GM20000 (cell line): ENCODE data around the gene MRPL53.
"Not testable (repeated sequence)": the region's sequence is repeated elsewhere in the genome, so short reads cannot be mapped to it uniquely, and the experiment has no call there.

Source experiments
- DNase-seq: peaks from one replicate; pipeline ENCODE4 v3.0.0; 2012; ENCODE audit warnings: low spot score
- CTCF ChIP-seq: IDR thresholded peaks from 2 replicates; pipeline ENCODE4 v1.5.1; 2012; ENCODE audit warnings: mild to moderate bottlenecking, control low read depth; ENCODE audit errors: extremely low read depth, missing control alignments

The MRPL53 gene

GRCh38 chr2:74493546-74493945, 21.1 kb upstream of the MRPL53 start:
- DNase-seq = no peak
- TF ChIP-seq CTCF = no peak

- TF ChIP-seq CTCF = no peak
- no peak for DNase-seq
Observed at GRCh38 chr2:74491648-74492544, 19.4 kb upstream of the MRPL53 start.

GRCh38 chr2:74489906-74490305, 17.4 kb upstream of the MRPL53 start:
- DNase-seq = no peak
- TF ChIP-seq CTCF = no peak

GRCh38 chr2:74488643-74489481, 16.4 kb upstream of the MRPL53 start:
- no peak for TF ChIP-seq CTCF
- no peak for DNase-seq

DNA sequence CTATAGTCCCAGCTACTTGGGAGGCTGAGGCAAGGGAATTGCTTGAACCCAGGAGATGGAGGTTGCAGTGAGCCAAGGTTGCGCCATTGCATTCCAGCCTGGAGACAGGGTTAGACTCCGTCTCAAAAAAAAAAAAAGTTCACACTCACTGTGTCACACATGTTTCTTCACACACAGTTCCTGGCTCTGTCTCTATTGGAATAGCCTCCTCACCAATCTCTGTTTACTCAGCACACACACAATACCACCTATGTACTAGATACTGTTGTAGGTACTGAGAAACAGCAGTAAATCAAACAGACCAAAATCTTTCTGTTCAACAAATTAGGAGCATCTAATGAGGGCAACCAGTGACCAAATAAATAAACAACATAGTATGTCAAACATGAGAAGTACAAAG, 13.7 kb upstream of the MRPL53 start:
- TF ChIP-seq CTCF = no peak
- DNase-seq = no peak

GRCh38 chr2:74483675-74484164, 11.2 kb upstream of the MRPL53 start:
- DNase-seq = not testable (repeated sequence)

DNA sequence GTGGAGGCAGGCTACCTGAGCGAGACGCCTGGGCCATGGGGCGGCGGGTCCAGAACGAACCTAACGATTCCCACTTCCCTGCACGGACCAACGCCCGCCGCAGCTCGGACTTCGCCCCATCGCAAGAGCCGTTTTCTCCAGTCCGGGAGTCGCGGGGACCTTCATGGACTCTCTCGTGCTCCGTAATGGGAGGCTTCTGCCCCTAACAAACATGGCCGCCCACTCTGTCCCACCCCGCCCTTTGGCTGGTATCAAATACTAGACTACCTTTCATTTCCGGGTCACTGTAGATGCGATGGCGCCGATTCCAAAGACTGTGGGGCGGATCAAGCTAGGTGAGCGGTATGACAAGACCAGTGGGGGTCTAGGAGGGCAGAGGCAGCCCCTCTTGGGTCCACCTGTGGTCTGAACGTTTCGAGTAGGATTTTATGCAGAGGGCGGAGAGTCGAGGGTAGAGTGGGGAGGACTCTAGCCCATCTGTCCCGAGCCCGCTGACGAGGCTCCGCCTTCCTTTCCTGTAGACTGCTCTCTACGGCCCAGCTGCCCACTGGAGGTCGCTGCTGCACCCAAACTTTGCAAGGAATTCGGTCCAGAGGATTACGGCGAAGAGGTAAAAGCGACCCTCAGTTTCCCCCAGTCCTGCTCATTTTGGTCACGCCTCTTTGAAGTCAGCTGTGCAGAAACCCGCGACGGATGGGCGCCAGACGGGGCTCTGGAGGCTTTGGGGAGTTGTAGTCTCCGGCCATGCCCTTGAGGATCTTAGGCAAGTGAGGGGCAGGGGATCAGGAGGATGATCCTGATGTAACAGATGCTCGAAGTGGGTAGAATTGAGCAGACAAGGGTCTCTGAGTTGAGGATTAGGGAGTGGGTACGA, 10.6 kb upstream of the MRPL53 start, which contains the start of the genes CCDC142 and TTC31:
CCDC142 (minus strand) TSS at position 198 of the 874 bp plus-strand sequence; CDS start at position 37, 161 bp downstream.
TTC31 (plus strand) TSS at position 281 of the 874 bp plus-strand sequence; CDS start at position 296, 15 bp downstream.
- DNase-seq = peak; percentile 93
- TF ChIP-seq CTCF = peak; percentile 86
